Kidney epithelial cell (primary cell): ENCODE measurements around the gene DISC1. TPM values are rescaled to one million over a fixed set of nuclear protein-coding genes. Genes with fewer than 3 reads are reported as not detected.
"Not testable (repeated sequence)": the region's sequence is repeated elsewhere in the genome, so short reads cannot be mapped to it uniquely, and the experiment has no call there.

Experiments
- DNase-seq: peaks from one replicate; pipeline ENCODE4 v3.0.0-alpha.2; 2010; ENCODE audit warnings: low read depth
- H3K27me3 ChIP-seq: 2 replicates; pipeline ENCODE4 v1.6.0; 2011; ENCODE audit warnings: low read length; ENCODE audit not compliant: control insufficient read depth, insufficient read depth
- H3K36me3 ChIP-seq: 2 replicates; pipeline ENCODE4 v1.5.1; 2011; ENCODE audit warnings: low read length; ENCODE audit not compliant: control insufficient read depth, insufficient read depth
- H3K4me3 ChIP-seq: 2 replicates; pipeline ENCODE4 v1.5.1; 2011; ENCODE audit warnings: low read depth, mild to moderate bottlenecking, control low read depth, low read length
- total RNA-seq: library from RNA; depleted of rRNA; stranded (reverse); fragments of >200 nt; gene quantifications from 2 replicates; pipeline ENCODE4 v1.2.3, GENCODE V29; 2015
- TF ChIP-seq, protein P1 (sequence below): IDR thresholded peaks from 2 replicates; pipeline ENCODE4 v1.5.1; 2011; ENCODE audit warnings: mild to moderate bottlenecking, moderate library complexity, low read length, control low read depth, inconsistent platforms; ENCODE audit not compliant: insufficient read depth, poor library complexity, severe bottlenecking

Gene DISC1
- total RNA-seq, 1 donor from 2014 or later: 5.8 TPM

GRCh38 chr1:231954751-231955150 is 328.2 kb downstream of the DISC1 start:
- Histone ChIP-seq H3K36me3 (no peaks in the 10 kb centered on the region), H3K4me3 (no peak overlapping the region), H3K27me3 (no peaks in the 10 kb centered on the region)
- no peak for DNase-seq
- TF ChIP-seq, protein P1, sequence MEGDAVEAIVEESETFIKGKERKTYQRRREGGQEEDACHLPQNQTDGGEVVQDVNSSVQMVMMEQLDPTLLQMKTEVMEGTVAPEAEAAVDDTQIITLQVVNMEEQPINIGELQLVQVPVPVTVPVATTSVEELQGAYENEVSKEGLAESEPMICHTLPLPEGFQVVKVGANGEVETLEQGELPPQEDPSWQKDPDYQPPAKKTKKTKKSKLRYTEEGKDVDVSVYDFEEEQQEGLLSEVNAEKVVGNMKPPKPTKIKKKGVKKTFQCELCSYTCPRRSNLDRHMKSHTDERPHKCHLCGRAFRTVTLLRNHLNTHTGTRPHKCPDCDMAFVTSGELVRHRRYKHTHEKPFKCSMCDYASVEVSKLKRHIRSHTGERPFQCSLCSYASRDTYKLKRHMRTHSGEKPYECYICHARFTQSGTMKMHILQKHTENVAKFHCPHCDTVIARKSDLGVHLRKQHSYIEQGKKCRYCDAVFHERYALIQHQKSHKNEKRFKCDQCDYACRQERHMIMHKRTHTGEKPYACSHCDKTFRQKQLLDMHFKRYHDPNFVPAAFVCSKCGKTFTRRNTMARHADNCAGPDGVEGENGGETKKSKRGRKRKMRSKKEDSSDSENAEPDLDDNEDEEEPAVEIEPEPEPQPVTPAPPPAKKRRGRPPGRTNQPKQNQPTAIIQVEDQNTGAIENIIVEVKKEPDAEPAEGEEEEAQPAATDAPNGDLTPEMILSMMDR: no peak

DNA sequence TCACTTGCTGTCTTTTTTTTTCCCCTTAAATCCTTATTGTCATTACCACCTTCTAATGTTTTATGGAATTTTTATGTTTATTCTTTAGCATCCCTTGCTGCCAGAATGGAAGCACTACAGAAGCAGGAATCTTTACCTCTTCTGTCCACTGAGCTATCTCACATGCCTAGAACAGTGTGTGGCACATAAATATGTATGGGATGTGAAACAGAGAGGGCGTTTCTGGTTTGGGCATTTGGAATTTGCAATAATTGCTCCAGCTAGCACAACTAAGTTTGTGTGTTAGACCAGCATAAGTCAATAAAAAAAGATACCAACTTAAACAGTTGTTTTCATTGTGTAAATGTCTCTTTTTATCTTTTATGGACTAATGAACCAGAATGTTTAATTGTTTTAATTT is 330.8 kb downstream of the DISC1 start:
- no peaks in the 10 kb centered on the region for H3K36me3 ChIP-seq
- no peak overlapping the region for H3K4me3 ChIP-seq
- no peak for DNase-seq
- TF ChIP-seq, protein P1: no peak
- no peaks in the 10 kb centered on the region for H3K27me3 ChIP-seq

DNA sequence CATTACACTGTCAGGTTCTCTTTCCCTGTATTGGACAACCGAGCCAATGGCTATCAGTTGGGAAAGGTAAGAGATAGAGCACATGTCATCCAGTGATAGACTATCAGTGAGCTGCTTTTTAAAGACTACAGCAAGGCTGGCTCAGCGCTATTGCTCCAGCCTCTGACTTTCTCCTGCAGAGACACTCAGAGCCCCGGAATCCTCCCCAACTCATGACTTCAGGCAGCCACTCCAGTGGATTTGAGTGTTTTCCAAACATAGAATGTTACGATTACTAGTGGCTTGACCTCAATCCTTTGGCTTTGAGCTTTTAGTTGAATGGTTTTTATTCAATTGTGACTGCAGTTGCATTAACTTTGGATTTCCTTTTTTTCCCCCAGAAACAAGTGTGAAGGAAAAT is 331.9 kb downstream of the DISC1 start:
- Histone ChIP-seq H3K27me3 (no peaks in the 10 kb centered on the region), H3K4me3 (no peak overlapping the region), H3K36me3 (no peaks in the 10 kb centered on the region)
- DNase-seq: no peak
- TF ChIP-seq, protein P1: no peak

DNA sequence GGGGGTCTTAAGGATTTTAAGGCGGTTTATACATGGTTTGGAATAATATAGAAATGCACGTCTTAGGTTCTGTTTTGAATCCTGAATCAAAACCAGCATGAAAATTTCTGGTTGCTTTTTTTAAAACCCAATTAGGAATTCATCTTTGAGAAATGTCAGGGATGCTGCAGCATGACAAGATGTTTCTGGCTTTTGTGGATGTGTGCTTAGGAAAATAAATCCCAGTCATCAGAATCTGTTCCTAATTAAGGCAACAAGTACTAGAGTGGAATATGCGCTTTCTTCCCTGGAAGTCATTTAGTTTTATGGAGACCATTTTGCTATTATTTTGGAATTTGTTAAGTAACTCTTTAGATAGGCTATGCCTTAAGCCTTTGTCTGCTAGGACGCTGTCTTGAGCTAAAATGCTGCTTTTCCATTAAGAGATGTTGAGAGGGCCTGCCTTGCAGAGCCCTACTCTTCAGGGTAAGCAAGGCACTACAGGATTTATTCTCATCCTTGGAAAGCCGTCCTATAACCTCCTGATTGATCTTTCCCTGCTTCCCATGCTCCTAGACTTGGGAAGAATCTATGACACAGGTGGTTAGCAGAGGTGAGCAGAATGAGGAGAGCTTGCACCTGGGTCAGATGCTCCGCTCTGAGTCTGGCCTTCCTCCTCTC is 332.8 kb downstream of the DISC1 start:
- H3K4me3 ChIP-seq: no peak overlapping the region
- H3K36me3 ChIP-seq: no peaks in the 10 kb centered on the region
- H3K27me3 ChIP-seq: no peaks in the 10 kb centered on the region
- no peak for DNase-seq
- TF ChIP-seq, protein P1: no peak

GRCh38 chr1:231961801-231962200 is 335.2 kb downstream of the DISC1 start:
- not testable (repeated sequence) for H3K36me3 ChIP-seq, DNase-seq, H3K4me3 ChIP-seq, H3K27me3 ChIP-seq

DNA sequence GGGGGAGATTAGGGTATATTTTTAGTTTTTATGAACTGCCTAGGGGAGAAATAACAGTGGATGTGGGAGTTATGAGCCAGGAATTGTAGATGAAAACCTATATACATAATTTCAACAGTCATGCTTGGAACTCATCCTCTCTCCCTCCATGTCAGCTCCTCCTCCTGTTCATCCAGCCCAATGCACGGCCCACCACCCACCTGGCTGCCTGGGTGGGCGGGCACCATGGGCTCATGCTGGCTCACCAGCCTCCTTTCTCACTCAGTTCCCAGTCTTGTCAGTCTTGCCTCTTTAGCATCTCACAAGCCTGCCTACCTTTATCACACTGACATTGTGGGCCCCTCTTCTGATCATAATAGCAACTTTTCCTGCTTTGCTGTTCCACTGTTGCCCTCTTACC is 336.0 kb downstream of the DISC1 start:
- TF ChIP-seq, protein P1: no peak
- no peak overlapping the region for H3K4me3 ChIP-seq
- H3K27me3 ChIP-seq: no peaks in the 10 kb centered on the region
- H3K36me3 ChIP-seq: no peaks in the 10 kb centered on the region
- no peak for DNase-seq
